IMR-90 (cell line): ENCODE results near the gene SCYL3. TPM values are rescaled to one million over a fixed set of nuclear protein-coding genes. Genes with fewer than 3 reads are reported as not detected.

Experiments
- ATAC-seq: fragments of 200-7000 bp; cut with Tn5 transposase; 2 replicates; pipeline ENCODE4 v1.9.1; 2020; ENCODE audit warnings: low read depth, mild to moderate bottlenecking, moderate library complexity
- BruUV-seq: library from RNA; stranded (reverse); fragments of 400-500 nt; replicated peaks from 2 replicates; lab custom pipeline; 2021; lab: Mats Ljungman, UMichigan
- CTCF ChIA-PET: fragments of 300-600 bp; formaldehyde crosslinking; extraction: SDS; loops from one replicate; lab custom pipeline; 2021; ENCODE audit warnings: antibody characterized with exemption; lab: Yijun Ruan, JAX
- POLR2A ChIA-PET: fragments of 300-600 bp; sonication (Branson Sonifier 250); formaldehyde crosslinking; loops from one replicate; lab custom pipeline; 2022; ENCODE audit warnings: antibody characterized with exemption; ENCODE audit not compliant: unreplicated experiment; lab: Charles Lee
- DNase-seq: peaks from one replicate; pipeline ENCODE4 v3.0.0; 2013
- H2AFZ ChIP-seq: replicated peaks from 2 replicates; pipeline ENCODE3; 2013; ENCODE audit warnings: low read length, mild to moderate bottlenecking; ENCODE audit not compliant: poor library complexity
- H2AK5ac ChIP-seq: 2 replicates; pipeline ENCODE4 v1.6.1; 2013; ENCODE audit warnings: low read depth, low read length, inconsistent platforms
- H2AK9ac ChIP-seq: replicated peaks from 2 replicates; pipeline ENCODE3; 2013; ENCODE audit warnings: mild to moderate bottlenecking, low read depth, low read length, moderate library complexity; ENCODE audit not compliant: poor library complexity
- H2BK120ac ChIP-seq: 2 replicates; pipeline ENCODE4 v1.6.1; 2013; ENCODE audit warnings: low read depth, low read length, inconsistent platforms
- H2BK15ac ChIP-seq: 3 replicates; pipeline ENCODE4 v1.6.1; 2013; ENCODE audit warnings: low read depth, low read length, inconsistent platforms
- H2BK20ac ChIP-seq: 2 replicates; pipeline ENCODE4 v1.6.1; 2013; ENCODE audit warnings: low read depth, mild to moderate bottlenecking, inconsistent platforms, low read length, moderate library complexity
- H2BK5ac ChIP-seq: 2 replicates; pipeline ENCODE4 v1.6.1; 2013; ENCODE audit warnings: mild to moderate bottlenecking, low read depth, low read length, inconsistent platforms; ENCODE audit not compliant: poor library complexity, severe bottlenecking
- H3K14ac ChIP-seq: replicated peaks from 2 replicates; pipeline ENCODE4 v1.6.1; 2013; ENCODE audit warnings: low read depth, low read length, inconsistent platforms
- H3K18ac ChIP-seq: 2 replicates; pipeline ENCODE4 v1.6.1; 2013; ENCODE audit warnings: low read depth, low read length, control low read depth
- H3K23ac ChIP-seq: 2 replicates; pipeline ENCODE4 v1.6.1; 2013; ENCODE audit warnings: low read depth, low read length, inconsistent platforms
- H3K27ac ChIP-seq: 2 replicates; pipeline ENCODE4 v1.5.1; 2013; ENCODE audit warnings: mild to moderate bottlenecking, control low read depth, low read length; ENCODE audit not compliant: insufficient read depth
- H3K27me3 ChIP-seq: 2 replicates; pipeline ENCODE4 v1.6.1; 2013; ENCODE audit warnings: low read length; ENCODE audit not compliant: control insufficient read depth, insufficient read depth
- H3K36me3 ChIP-seq: 2 replicates; pipeline ENCODE4 v1.6.1; 2013; ENCODE audit warnings: low read length, mixed read lengths; ENCODE audit not compliant: control insufficient read depth, insufficient read depth
- H3K4ac ChIP-seq: 2 replicates; pipeline ENCODE4 v1.6.1; 2013; ENCODE audit warnings: low read depth, low read length, inconsistent platforms
- H3K4me1 ChIP-seq: 2 replicates; pipeline ENCODE4 v1.6.1; 2013; ENCODE audit warnings: low read length, mixed read lengths; ENCODE audit not compliant: control insufficient read depth, insufficient read depth
- H3K4me2 ChIP-seq: 2 replicates; pipeline ENCODE4 v1.6.1; 2013; ENCODE audit warnings: low read depth, mild to moderate bottlenecking, control low read depth, low read length, moderate library complexity
- H3K4me3 ChIP-seq: 2 replicates; pipeline ENCODE4 v1.5.1; 2013; ENCODE audit warnings: low read depth, mild to moderate bottlenecking, control low read depth, low read length, moderate library complexity; ENCODE audit not compliant: insufficient read depth
- H3K56ac ChIP-seq: 2 replicates; pipeline ENCODE4 v1.6.1; 2013; ENCODE audit warnings: low read length, inconsistent platforms; ENCODE audit not compliant: insufficient read depth; ENCODE audit errors: extremely low read depth
- H3K79me1 ChIP-seq, 2 experiments: 2 replicates each; pipeline ENCODE4 v1.6.1; 2013; ENCODE audit warnings: low read length in 2 of 2, inconsistent platforms in 1 of 2, low read depth in 1 of 2
- H3K9ac ChIP-seq: 2 replicates; pipeline ENCODE4 v1.6.1; 2013; ENCODE audit warnings: low read depth, low read length, control low read depth
- H3K9me1 ChIP-seq: 2 replicates; pipeline ENCODE4 v1.6.1; 2013; ENCODE audit warnings: low read length, inconsistent platforms; ENCODE audit not compliant: insufficient read depth
- H3K9me3 ChIP-seq: 2 replicates; pipeline ENCODE4 v1.6.1; 2013; ENCODE audit warnings: low read length; ENCODE audit not compliant: control insufficient read depth, insufficient read depth
- H4K20me1 ChIP-seq: 2 replicates; pipeline ENCODE4 v1.6.1; 2013; ENCODE audit warnings: low read length, inconsistent platforms; ENCODE audit not compliant: insufficient read depth
- H4K5ac ChIP-seq: 2 replicates; pipeline ENCODE4 v1.6.1; 2013; ENCODE audit warnings: mild to moderate bottlenecking, low read depth, low read length, control low read depth
- H4K8ac ChIP-seq, 2 experiments: 2 replicates each; pipeline ENCODE4 v1.6.1; 2013; ENCODE audit warnings: low read depth in 2 of 2, low read length in 2 of 2, control low read depth in 1 of 2, inconsistent platforms in 1 of 2
- H4K91ac ChIP-seq: 2 replicates; pipeline ENCODE4 v1.6.1; 2013; ENCODE audit warnings: low read depth, low read length, inconsistent platforms; ENCODE audit not compliant: insufficient read depth
- ELK1 ChIP-seq: fragments of 150-350 bp; IDR thresholded peaks from 2 replicates; pipeline ENCODE4 v1.6.1; 2016; ENCODE audit warnings: low read depth, mild to moderate bottlenecking, low read length, moderate library complexity, borderline replicate concordance
- FOS ChIP-seq: fragments of 150-350 bp; IDR thresholded peaks from 2 replicates; pipeline ENCODE4 v1.6.1; 2016; ENCODE audit warnings: low read depth, low read length
- RCOR1 ChIP-seq: IDR thresholded peaks from 2 replicates; pipeline ENCODE4 v1.6.1; 2012; ENCODE audit warnings: mild to moderate bottlenecking, low read length, improper control_type of control experiment; ENCODE audit not compliant: insufficient replicate concordance
- WGBS, 2 experiments: methylation state at CpG; one replicate each; pipeline versions ENCODE4 v1.1.5 to v1.1.7; 2013; ENCODE audit warnings: missing lambda C conversion rate in 2 of 2; ENCODE audit not compliant: insufficient read length in 1 of 2; ENCODE audit errors: extremely low coverage in 2 of 2; 5-methylcytosine and 5-hydroxymethylcytosine counted together
- dilution Hi-C: fragments of 300-500 bp; cut with HindIII; formaldehyde crosslinking; loops from one replicate; pipeline ENCODE4 v1.14.3; 2018; ENCODE audit warnings: low sequenced_read_pairs; ENCODE audit not compliant: unreplicated experiment
- in situ Hi-C: fragments of 300-500 bp; cut with MboI; formaldehyde crosslinking; loops from 3 replicates; pipeline ENCODE4 v1.14.3; 2019; ENCODE audit warnings: low sequenced_read_pairs, inconsistent platforms, mixed read lengths
- intact Hi-C: fragments of 100-400 bp; cut with micrococcal nuclease; formaldehyde crosslinking; loops from 2 replicates; pipeline ENCODE4 v1.10.0; 2022
- polyA plus RNA-seq, 3 experiments: library from polyadenylated mRNA; depleted of rRNA; stranded (reverse); fragments of >200 nt; gene quantifications; 2 replicates each; pipeline ENCODE4 v1.2.3, GENCODE V29; 2012; ENCODE audit warnings: low replicate concordance in 1 of 3
- total RNA-seq: library from RNA; depleted of rRNA; stranded (reverse); fragments of >200 nt; gene quantifications from 2 replicates; pipeline ENCODE4 v1.2.3, GENCODE V29; 2012

Gene SCYL3
- total and polyA plus RNA-seq, 2 of the 4 experiments (the other 2 are of a cell fraction): 3.9 to 8.4 TPM

DNA sequence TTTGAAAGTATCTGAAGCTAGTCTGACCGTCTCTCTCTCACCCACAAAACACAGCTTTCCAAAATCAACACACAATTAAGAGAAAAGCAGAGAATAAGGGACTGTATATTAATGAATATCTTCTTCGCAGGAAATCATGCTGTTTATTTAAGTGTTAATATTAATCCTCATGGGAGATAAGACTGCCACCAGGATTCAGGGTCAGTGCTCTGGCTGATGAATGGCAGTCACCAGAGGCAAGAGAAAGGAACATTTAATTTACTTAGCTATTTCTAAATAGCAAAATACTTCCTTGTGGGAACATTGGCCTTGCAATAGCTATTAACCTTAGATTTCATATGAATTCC lies 2.2 kb downstream of the SCYL3 start:
- no peak overlapping the region for H2BK20ac ChIP-seq
- dilution Hi-C loops (no loop called here), intact Hi-C loops (no loop called here), in situ Hi-C loops (no loop called here)
- H2BK15ac ChIP-seq: no peak overlapping the region
- ATAC-seq: no peak
- H3K4me1 ChIP-seq: peaks cover 4% of the 10 kb centered on the region
- H2BK5ac ChIP-seq: no peak overlapping the region
- no peak overlapping the region for H3K18ac ChIP-seq
- H3K9me3 ChIP-seq: no peaks in the 10 kb centered on the region
- WGBS, 2 experiments: no CpG with 5 or more reads among the region's 2 CpGs
- H2AK5ac ChIP-seq: no peak overlapping the region
- ChIA-PET POLR2A (no interaction called here), CTCF (interaction anchor here (1.1 kb wide), 1 partner anchor 12 kb away, joined by 3 read pairs; no protein-coding TSS in a partner anchor)
- no TSS peak for BruUV-seq
- no peak overlapping the region for H3K14ac ChIP-seq
- H3K27ac ChIP-seq: no peak overlapping the region
- H3K9ac ChIP-seq: no peak overlapping the region
- no peak for DNase-seq
- H2AFZ ChIP-seq: no peak overlapping the region
- H2AK9ac ChIP-seq: no peak overlapping the region
- H4K8ac ChIP-seq: no peak overlapping the region
- H3K36me3 ChIP-seq: peaks cover 8% of the 10 kb centered on the region
- no peak overlapping the region for H3K4ac ChIP-seq
- no peaks in the 10 kb centered on the region; the same call in 1 of the 2 replicates for H4K20me1 ChIP-seq
- H4K5ac ChIP-seq: no peak overlapping the region
- TF ChIP-seq FOS: no peak
- TF ChIP-seq RCOR1: no peak
- no peak for TF ChIP-seq ELK1
- H3K4me2 ChIP-seq: no peak overlapping the region; the same call in 1 of the 2 replicates
- no peak overlapping the region for H4K91ac ChIP-seq
- H3K23ac ChIP-seq: no peak overlapping the region
- H3K79me1 ChIP-seq: peaks cover 21 to 35% of the 10 kb centered on the region in 2 experiments; a peak in 3 of 4 replicates
- peaks cover 2% of the 10 kb centered on the region; the same call in 1 of the 2 replicates for H3K9me1 ChIP-seq
- no peak overlapping the region for H3K56ac ChIP-seq
- no peak overlapping the region for H3K4me3 ChIP-seq
- no peaks in the 10 kb centered on the region for H3K27me3 ChIP-seq
- no peak overlapping the region for H2BK120ac ChIP-seq
